Fibroblast of lung (primary cell): ENCODE results near the gene SH3BP4.

Experiments
- CTCF ChIP-seq, 2 donors: IDR thresholded peaks in 1 of 2; conservative IDR thresholded peaks in 1 of 2; 1 replicate in 1 of 2; 2 replicates in 1 of 2; pipeline ENCODE4 v1.5.1; 2011 to 2012; ENCODE audit warnings: low read length in 2 of 2, control low read depth in 1 of 2, inconsistent platforms in 1 of 2, low read depth in 1 of 2, mild to moderate bottlenecking in 1 of 2
- EZH2 ChIP-seq: IDR thresholded peaks from 2 replicates; pipeline ENCODE4 v1.5.1; 2012; ENCODE audit warnings: low read length, control low read depth, mild to moderate bottlenecking; ENCODE audit errors: missing control alignments

DNA sequence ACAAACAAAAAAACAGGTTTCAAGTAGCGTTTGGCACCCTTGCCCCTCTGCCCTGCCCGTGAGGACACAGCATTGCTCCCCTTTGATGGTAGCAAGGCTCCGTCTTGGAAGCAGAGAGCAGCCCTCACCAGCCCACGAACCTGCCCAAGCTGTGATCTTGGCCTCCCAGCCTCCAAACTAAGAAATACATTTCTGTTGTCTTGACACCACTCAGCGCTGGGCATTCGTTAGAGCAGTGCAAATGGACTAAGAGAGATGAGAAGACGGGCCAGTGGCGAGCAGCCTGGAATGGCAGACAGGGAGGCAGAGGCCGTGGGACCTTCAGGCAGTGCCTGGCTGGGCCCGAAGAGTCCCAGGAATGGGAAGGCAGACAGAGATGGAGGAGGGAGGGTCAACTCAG lies 109.8 kb downstream of the SH3BP4 start:
- TF ChIP-seq CTCF (conservative IDR thresholded peaks at IDR 0.05 in 1 of 2, IDR thresholded peaks at IDR 0.05 in 1 of 2; ENCODE audit: low read depth in 1 of 2, low read length in 2 of 2) (no peak), EZH2 (no peak)
